IMR-90 (cell line): Measurements from ENCODE around the gene TSC2. TPM values are rescaled to one million over a fixed set of nuclear protein-coding genes. Genes with fewer than 3 reads are reported as not detected.

Experiments
- ATAC-seq: fragments of 200-7000 bp; cut with Tn5 transposase; 2 replicates; pipeline ENCODE4 v1.9.1; 2020; ENCODE audit warnings: low read depth, mild to moderate bottlenecking, moderate library complexity
- BruUV-seq: library from RNA; stranded (reverse); fragments of 400-500 nt; replicated peaks from 2 replicates; lab custom pipeline; 2021; lab: Mats Ljungman, UMichigan
- CTCF ChIA-PET: fragments of 300-600 bp; formaldehyde crosslinking; extraction: SDS; loops from one replicate; lab custom pipeline; 2021; ENCODE audit warnings: antibody characterized with exemption; lab: Yijun Ruan, JAX
- POLR2A ChIA-PET: fragments of 300-600 bp; sonication (Branson Sonifier 250); formaldehyde crosslinking; loops from one replicate; lab custom pipeline; 2022; ENCODE audit warnings: antibody characterized with exemption; ENCODE audit not compliant: unreplicated experiment; lab: Charles Lee
- DNase-seq: peaks from one replicate; pipeline ENCODE4 v3.0.0; 2013
- H2AFZ ChIP-seq: replicated peaks from 2 replicates; pipeline ENCODE3; 2013; ENCODE audit warnings: low read length, mild to moderate bottlenecking; ENCODE audit not compliant: poor library complexity
- H2AK5ac ChIP-seq: 2 replicates; pipeline ENCODE4 v1.6.1; 2013; ENCODE audit warnings: low read depth, low read length, inconsistent platforms
- H2AK9ac ChIP-seq: replicated peaks from 2 replicates; pipeline ENCODE3; 2013; ENCODE audit warnings: mild to moderate bottlenecking, low read depth, low read length, moderate library complexity; ENCODE audit not compliant: poor library complexity
- H2BK120ac ChIP-seq: 2 replicates; pipeline ENCODE4 v1.6.1; 2013; ENCODE audit warnings: low read depth, low read length, inconsistent platforms
- H2BK15ac ChIP-seq: 3 replicates; pipeline ENCODE4 v1.6.1; 2013; ENCODE audit warnings: low read depth, low read length, inconsistent platforms
- H2BK20ac ChIP-seq: 2 replicates; pipeline ENCODE4 v1.6.1; 2013; ENCODE audit warnings: low read depth, mild to moderate bottlenecking, inconsistent platforms, low read length, moderate library complexity
- H2BK5ac ChIP-seq: 2 replicates; pipeline ENCODE4 v1.6.1; 2013; ENCODE audit warnings: mild to moderate bottlenecking, low read depth, low read length, inconsistent platforms; ENCODE audit not compliant: poor library complexity, severe bottlenecking
- H3K14ac ChIP-seq: replicated peaks from 2 replicates; pipeline ENCODE4 v1.6.1; 2013; ENCODE audit warnings: low read depth, low read length, inconsistent platforms
- H3K18ac ChIP-seq: 2 replicates; pipeline ENCODE4 v1.6.1; 2013; ENCODE audit warnings: low read depth, low read length, control low read depth
- H3K23ac ChIP-seq: 2 replicates; pipeline ENCODE4 v1.6.1; 2013; ENCODE audit warnings: low read depth, low read length, inconsistent platforms
- H3K27ac ChIP-seq: 2 replicates; pipeline ENCODE4 v1.5.1; 2013; ENCODE audit warnings: mild to moderate bottlenecking, control low read depth, low read length; ENCODE audit not compliant: insufficient read depth
- H3K27me3 ChIP-seq: 2 replicates; pipeline ENCODE4 v1.6.1; 2013; ENCODE audit warnings: low read length; ENCODE audit not compliant: control insufficient read depth, insufficient read depth
- H3K36me3 ChIP-seq: 2 replicates; pipeline ENCODE4 v1.6.1; 2013; ENCODE audit warnings: low read length, mixed read lengths; ENCODE audit not compliant: control insufficient read depth, insufficient read depth
- H3K4ac ChIP-seq: 2 replicates; pipeline ENCODE4 v1.6.1; 2013; ENCODE audit warnings: low read depth, low read length, inconsistent platforms
- H3K4me1 ChIP-seq: 2 replicates; pipeline ENCODE4 v1.6.1; 2013; ENCODE audit warnings: low read length, mixed read lengths; ENCODE audit not compliant: control insufficient read depth, insufficient read depth
- H3K4me2 ChIP-seq: 2 replicates; pipeline ENCODE4 v1.6.1; 2013; ENCODE audit warnings: low read depth, mild to moderate bottlenecking, control low read depth, low read length, moderate library complexity
- H3K4me3 ChIP-seq: 2 replicates; pipeline ENCODE4 v1.5.1; 2013; ENCODE audit warnings: low read depth, mild to moderate bottlenecking, control low read depth, low read length, moderate library complexity; ENCODE audit not compliant: insufficient read depth
- H3K56ac ChIP-seq: 2 replicates; pipeline ENCODE4 v1.6.1; 2013; ENCODE audit warnings: low read length, inconsistent platforms; ENCODE audit not compliant: insufficient read depth; ENCODE audit errors: extremely low read depth
- H3K79me1 ChIP-seq, 2 experiments: 2 replicates each; pipeline ENCODE4 v1.6.1; 2013; ENCODE audit warnings: low read length in 2 of 2, inconsistent platforms in 1 of 2, low read depth in 1 of 2
- H3K9ac ChIP-seq: 2 replicates; pipeline ENCODE4 v1.6.1; 2013; ENCODE audit warnings: low read depth, low read length, control low read depth
- H3K9me1 ChIP-seq: 2 replicates; pipeline ENCODE4 v1.6.1; 2013; ENCODE audit warnings: low read length, inconsistent platforms; ENCODE audit not compliant: insufficient read depth
- H3K9me3 ChIP-seq: 2 replicates; pipeline ENCODE4 v1.6.1; 2013; ENCODE audit warnings: low read length; ENCODE audit not compliant: control insufficient read depth, insufficient read depth
- H4K20me1 ChIP-seq: 2 replicates; pipeline ENCODE4 v1.6.1; 2013; ENCODE audit warnings: low read length, inconsistent platforms; ENCODE audit not compliant: insufficient read depth
- H4K5ac ChIP-seq: 2 replicates; pipeline ENCODE4 v1.6.1; 2013; ENCODE audit warnings: mild to moderate bottlenecking, low read depth, low read length, control low read depth
- H4K8ac ChIP-seq, 2 experiments: 2 replicates each; pipeline ENCODE4 v1.6.1; 2013; ENCODE audit warnings: low read depth in 2 of 2, low read length in 2 of 2, control low read depth in 1 of 2, inconsistent platforms in 1 of 2
- H4K91ac ChIP-seq: 2 replicates; pipeline ENCODE4 v1.6.1; 2013; ENCODE audit warnings: low read depth, low read length, inconsistent platforms; ENCODE audit not compliant: insufficient read depth
- BHLHE40 ChIP-seq: fragments of 150-350 bp; IDR thresholded peaks from 2 replicates; pipeline ENCODE4 v1.6.1; 2016; ENCODE audit warnings: mild to moderate bottlenecking, low read depth, low read length
- CEBPB ChIP-seq: IDR thresholded peaks from 2 replicates; pipeline ENCODE4 v1.6.1; 2012; ENCODE audit warnings: low read depth, low read length, improper control_type of control experiment
- CHD1 ChIP-seq: IDR thresholded peaks from 2 replicates; pipeline ENCODE4 v1.6.1; 2012; ENCODE audit warnings: low read depth, low read length, improper control_type of control experiment
- FOS ChIP-seq: fragments of 150-350 bp; IDR thresholded peaks from 2 replicates; pipeline ENCODE4 v1.6.1; 2016; ENCODE audit warnings: low read depth, low read length
- MAFK ChIP-seq: IDR thresholded peaks from 2 replicates; pipeline ENCODE4 v1.6.1; 2012; ENCODE audit warnings: low read depth, low read length, improper control_type of control experiment
- MAZ ChIP-seq: IDR thresholded peaks from 2 replicates; pipeline ENCODE4 v1.6.1; 2012; ENCODE audit warnings: low read depth, mild to moderate bottlenecking, low read length, improper control_type of control experiment, moderate library complexity, borderline replicate concordance
- MXI1 ChIP-seq: IDR thresholded peaks from 2 replicates; pipeline ENCODE4 v1.6.1; 2012; ENCODE audit warnings: low read depth, mild to moderate bottlenecking, low read length, moderate library complexity, borderline replicate concordance
- NFE2L2 ChIP-seq: fragments of 150-350 bp; IDR thresholded peaks from 2 replicates; pipeline ENCODE4 v1.6.1; 2016; ENCODE audit warnings: low read depth, mild to moderate bottlenecking, low read length
- RAD21 ChIP-seq: IDR thresholded peaks from 2 replicates; pipeline ENCODE4 v1.6.1; 2012; ENCODE audit warnings: low read length, improper control_type of control experiment
- SMC3 ChIP-seq: fragments of 150-350 bp; IDR thresholded peaks from 2 replicates; pipeline ENCODE4 v1.6.1; 2016; ENCODE audit warnings: low read depth, mild to moderate bottlenecking, antibody characterized with exemption, low read length, moderate library complexity
- WGBS, 2 experiments: methylation state at CpG; one replicate each; pipeline versions ENCODE4 v1.1.5 to v1.1.7; 2013; ENCODE audit warnings: missing lambda C conversion rate in 2 of 2; ENCODE audit not compliant: insufficient read length in 1 of 2; ENCODE audit errors: extremely low coverage in 2 of 2; 5-methylcytosine and 5-hydroxymethylcytosine counted together
- dilution Hi-C: fragments of 300-500 bp; cut with HindIII; formaldehyde crosslinking; loops from one replicate; pipeline ENCODE4 v1.14.3; 2018; ENCODE audit warnings: low sequenced_read_pairs; ENCODE audit not compliant: unreplicated experiment
- in situ Hi-C: fragments of 300-500 bp; cut with MboI; formaldehyde crosslinking; loops from 3 replicates; pipeline ENCODE4 v1.14.3; 2019; ENCODE audit warnings: low sequenced_read_pairs, inconsistent platforms, mixed read lengths
- intact Hi-C: fragments of 100-400 bp; cut with micrococcal nuclease; formaldehyde crosslinking; loops from 2 replicates; pipeline ENCODE4 v1.10.0; 2022
- polyA plus RNA-seq, 3 experiments: library from polyadenylated mRNA; depleted of rRNA; stranded (reverse); fragments of >200 nt; gene quantifications; 2 replicates each; pipeline ENCODE4 v1.2.3, GENCODE V29; 2012; ENCODE audit warnings: low replicate concordance in 1 of 3
- total RNA-seq: library from RNA; depleted of rRNA; stranded (reverse); fragments of >200 nt; gene quantifications from 2 replicates; pipeline ENCODE4 v1.2.3, GENCODE V29; 2012
- TF ChIP-seq, protein P1 (sequence below): conservative IDR thresholded peaks from 2 replicates; pipeline ENCODE4 v1.5.1; 2012; ENCODE audit warnings: mild to moderate bottlenecking, low read depth, low read length, improper control_type of control experiment
- TF ChIP-seq, protein P2 (sequence below): fragments of 150-350 bp; IDR thresholded peaks from 2 replicates; pipeline ENCODE4 v1.6.1; 2017; ENCODE audit warnings: mild to moderate bottlenecking, antibody characterized with exemption, low read length, low read depth

TSC2 gene
- total and polyA plus RNA-seq, 2 of the 4 experiments (the other 2 are of a cell fraction): 31.4 to 88.6 TPM

DNA sequence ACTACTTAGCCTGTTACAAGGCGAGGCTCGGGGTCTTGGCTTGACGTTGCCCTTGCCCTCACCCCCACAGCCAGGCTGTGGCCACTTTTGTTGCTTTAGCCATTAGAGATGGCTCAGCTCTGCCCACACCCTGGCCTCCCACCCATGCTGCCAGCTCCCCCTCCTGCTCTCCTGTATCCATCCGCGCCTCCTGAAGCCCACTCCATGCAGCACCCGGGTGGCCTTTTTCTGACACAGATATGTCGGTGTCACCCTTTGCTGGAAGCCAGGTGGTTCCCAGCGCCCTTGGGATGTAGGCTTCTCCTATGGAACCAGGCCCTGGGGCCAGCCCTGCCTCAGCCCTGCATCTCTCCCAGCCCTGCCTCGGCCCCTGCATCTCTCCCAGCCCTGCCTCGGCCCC is 9.7 kb downstream of the TSC2 start (continued):
- TF ChIP-seq, protein P1, sequence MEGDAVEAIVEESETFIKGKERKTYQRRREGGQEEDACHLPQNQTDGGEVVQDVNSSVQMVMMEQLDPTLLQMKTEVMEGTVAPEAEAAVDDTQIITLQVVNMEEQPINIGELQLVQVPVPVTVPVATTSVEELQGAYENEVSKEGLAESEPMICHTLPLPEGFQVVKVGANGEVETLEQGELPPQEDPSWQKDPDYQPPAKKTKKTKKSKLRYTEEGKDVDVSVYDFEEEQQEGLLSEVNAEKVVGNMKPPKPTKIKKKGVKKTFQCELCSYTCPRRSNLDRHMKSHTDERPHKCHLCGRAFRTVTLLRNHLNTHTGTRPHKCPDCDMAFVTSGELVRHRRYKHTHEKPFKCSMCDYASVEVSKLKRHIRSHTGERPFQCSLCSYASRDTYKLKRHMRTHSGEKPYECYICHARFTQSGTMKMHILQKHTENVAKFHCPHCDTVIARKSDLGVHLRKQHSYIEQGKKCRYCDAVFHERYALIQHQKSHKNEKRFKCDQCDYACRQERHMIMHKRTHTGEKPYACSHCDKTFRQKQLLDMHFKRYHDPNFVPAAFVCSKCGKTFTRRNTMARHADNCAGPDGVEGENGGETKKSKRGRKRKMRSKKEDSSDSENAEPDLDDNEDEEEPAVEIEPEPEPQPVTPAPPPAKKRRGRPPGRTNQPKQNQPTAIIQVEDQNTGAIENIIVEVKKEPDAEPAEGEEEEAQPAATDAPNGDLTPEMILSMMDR: no peak
- TF ChIP-seq FOS: no peak

DNA sequence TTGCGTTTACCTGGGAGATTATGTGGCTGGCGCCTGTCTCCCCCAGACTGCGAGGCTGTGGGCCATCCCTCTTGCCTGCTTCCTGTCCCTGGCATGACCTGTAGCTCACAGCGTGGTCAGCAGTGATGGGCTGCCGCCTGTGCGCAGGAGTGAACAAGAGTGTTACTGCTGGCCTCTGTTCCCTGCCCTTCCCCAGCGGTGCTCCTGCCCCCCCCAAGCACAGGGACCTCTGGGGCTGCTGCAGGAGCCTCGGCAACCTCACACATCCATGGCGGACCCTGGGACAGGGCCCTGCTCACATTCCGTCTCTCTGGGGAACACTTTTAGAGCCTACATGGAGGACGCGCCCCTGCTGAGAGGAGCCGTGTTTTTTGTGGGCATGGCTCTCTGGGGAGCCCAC is 10.6 kb downstream of the TSC2 start:
- no TSS peak for BruUV-seq
- peaks cover 63% of the 10 kb centered on the region for H3K36me3 ChIP-seq
- H4K91ac ChIP-seq: no peak overlapping the region
- in situ Hi-C loops: no loop called here
- H3K9me3 ChIP-seq: no peaks in the 10 kb centered on the region
- no peak overlapping the region for H3K56ac ChIP-seq
- ChIA-PET POLR2A (no interaction called here), CTCF (no interaction called here)
- dilution Hi-C loops: no loop called here
- H3K23ac ChIP-seq: no peak overlapping the region
- no peak overlapping the region for H3K27ac ChIP-seq
- H2AFZ ChIP-seq: no peak overlapping the region
- intact Hi-C loops: no loop called here
- no peak overlapping the region for H2AK5ac ChIP-seq
- H3K27me3 ChIP-seq: no peaks in the 10 kb centered on the region
- H2BK5ac ChIP-seq: no peak overlapping the region
- ATAC-seq (no peak), DNase-seq (no peak)
- H2BK20ac ChIP-seq: no peak overlapping the region
- no peak overlapping the region for H3K14ac ChIP-seq
- no peak overlapping the region for H2AK9ac ChIP-seq
- no peak overlapping the region for H3K4me3 ChIP-seq
- H3K4ac ChIP-seq: no peak overlapping the region
- no peak overlapping the region for H4K8ac ChIP-seq
- no peaks in the 10 kb centered on the region for H3K4me1 ChIP-seq
- H4K20me1 ChIP-seq: no peaks in the 10 kb centered on the region; the same call in 1 of the 2 replicates
- no peaks in the 10 kb centered on the region for H3K9me1 ChIP-seq
- no peak overlapping the region for H2BK120ac ChIP-seq
- no peak overlapping the region for H3K9ac ChIP-seq
- no peak overlapping the region for H4K5ac ChIP-seq
- H3K18ac ChIP-seq: no peak overlapping the region
- no peak overlapping the region for H3K4me2 ChIP-seq
- peaks cover 0 to 17% of the 10 kb centered on the region in 2 experiments; a peak in 2 of 4 replicates for H3K79me1 ChIP-seq
- WGBS, 2 experiments: 84% methylated on average over 9 of the region's 13 CpGs; no CpG with 5 or more reads in 1 of the 2 experiments
- H2BK15ac ChIP-seq: no peak overlapping the region
- no peak for TF ChIP-seq BHLHE40
- TF ChIP-seq, protein P2, sequence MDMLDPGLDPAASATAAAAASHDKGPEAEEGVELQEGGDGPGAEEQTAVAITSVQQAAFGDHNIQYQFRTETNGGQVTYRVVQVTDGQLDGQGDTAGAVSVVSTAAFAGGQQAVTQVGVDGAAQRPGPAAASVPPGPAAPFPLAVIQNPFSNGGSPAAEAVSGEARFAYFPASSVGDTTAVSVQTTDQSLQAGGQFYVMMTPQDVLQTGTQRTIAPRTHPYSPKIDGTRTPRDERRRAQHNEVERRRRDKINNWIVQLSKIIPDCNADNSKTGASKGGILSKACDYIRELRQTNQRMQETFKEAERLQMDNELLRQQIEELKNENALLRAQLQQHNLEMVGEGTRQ: no peak
- no peak for TF ChIP-seq FOS
- no peak for TF ChIP-seq CHD1
- TF ChIP-seq MAFK: no peak
- no peak for TF ChIP-seq MAZ
- TF ChIP-seq, protein P1: no peak
- TF ChIP-seq SMC3: no peak
- TF ChIP-seq MXI1: no peak
- TF ChIP-seq CEBPB: no peak
- TF ChIP-seq RAD21: no peak
- TF ChIP-seq NFE2L2: no peak
